LNCaP clone FGC (cell line): ENCODE measurements around the gene RAB3D.

ENCODE experiments used
- DNase-seq: peaks from one replicate; pipeline ENCODE4 v3.0.0-alpha.2; 2011; ENCODE audit warnings: low read depth
- H3K4me3 ChIP-seq: 2 replicates; pipeline ENCODE4 v1.5.1; 2011; ENCODE audit warnings: mild to moderate bottlenecking, low read depth, low read length, control low read depth
- TF ChIP-seq, protein P1 (sequence below): IDR thresholded peaks from 2 replicates; pipeline ENCODE4 v1.5.1; 2012; ENCODE audit warnings: mild to moderate bottlenecking; ENCODE audit not compliant: control insufficient read depth, insufficient read depth; ENCODE audit errors: extremely low read depth

RAB3D gene

GRCh38 chr19:11339254-11340098 is at the start of gene RAB3D:
TSS of gene RAB3D (minus strand) at chr19:11339657. CDS start at chr19:11337399, 2,258 bp downstream.
- peak; percentile 87 for DNase-seq
- peak within 1 kb of the TSS; percentile 79 for H3K4me3 ChIP-seq
- TF ChIP-seq, protein P1, sequence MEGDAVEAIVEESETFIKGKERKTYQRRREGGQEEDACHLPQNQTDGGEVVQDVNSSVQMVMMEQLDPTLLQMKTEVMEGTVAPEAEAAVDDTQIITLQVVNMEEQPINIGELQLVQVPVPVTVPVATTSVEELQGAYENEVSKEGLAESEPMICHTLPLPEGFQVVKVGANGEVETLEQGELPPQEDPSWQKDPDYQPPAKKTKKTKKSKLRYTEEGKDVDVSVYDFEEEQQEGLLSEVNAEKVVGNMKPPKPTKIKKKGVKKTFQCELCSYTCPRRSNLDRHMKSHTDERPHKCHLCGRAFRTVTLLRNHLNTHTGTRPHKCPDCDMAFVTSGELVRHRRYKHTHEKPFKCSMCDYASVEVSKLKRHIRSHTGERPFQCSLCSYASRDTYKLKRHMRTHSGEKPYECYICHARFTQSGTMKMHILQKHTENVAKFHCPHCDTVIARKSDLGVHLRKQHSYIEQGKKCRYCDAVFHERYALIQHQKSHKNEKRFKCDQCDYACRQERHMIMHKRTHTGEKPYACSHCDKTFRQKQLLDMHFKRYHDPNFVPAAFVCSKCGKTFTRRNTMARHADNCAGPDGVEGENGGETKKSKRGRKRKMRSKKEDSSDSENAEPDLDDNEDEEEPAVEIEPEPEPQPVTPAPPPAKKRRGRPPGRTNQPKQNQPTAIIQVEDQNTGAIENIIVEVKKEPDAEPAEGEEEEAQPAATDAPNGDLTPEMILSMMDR, result no peak

- no peak for DNase-seq
- TF ChIP-seq, protein P1, result no peak
- H3K4me3 ChIP-seq, result no peak overlapping the region
These were observed 47.9 kb upstream of the RAB3D start for GRCh38 chr19:11387162-11388034.

DNA sequence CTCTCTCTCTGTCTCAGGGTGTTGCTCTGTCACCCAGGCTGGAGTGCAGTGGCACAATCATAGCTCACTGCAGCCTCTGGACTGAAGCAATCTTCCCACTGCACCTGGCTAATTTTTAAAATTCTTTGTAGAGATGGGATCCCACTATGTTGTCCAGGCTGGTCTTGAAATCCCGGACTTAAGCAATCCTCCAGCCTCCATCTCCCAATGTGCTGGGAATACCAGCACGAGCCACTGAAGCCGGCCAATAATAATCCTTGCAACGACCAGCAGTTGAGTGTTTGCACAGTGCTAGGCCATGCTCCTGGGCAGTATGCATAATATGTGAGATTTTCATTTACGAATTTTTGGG is 45.3 kb upstream of the RAB3D start:
- H3K4me3 ChIP-seq, result no peak overlapping the region
- TF ChIP-seq, protein P1, result no peak
- DNase-seq, result no peak

- H3K4me3 ChIP-seq, result peak overlapping the region; percentile 54
- no peak for DNase-seq
- TF ChIP-seq, protein P1, result no peak
These were observed 44.2 kb upstream of the RAB3D start for GRCh38 chr19:11383706-11384048.

GRCh38 chr19:11382898-11383705 is 43.6 kb upstream of the RAB3D start:
- TF ChIP-seq, protein P1, result peak; percentile 42

GRCh38 chr19:11380653-11381537 is 41.4 kb upstream of the RAB3D start:
- peak; percentile 92 for DNase-seq
- TF ChIP-seq, protein P1, result peak; percentile 67
- peak overlapping the region; percentile 75 for H3K4me3 ChIP-seq

More at GRCh38 chr19:11382898-11383705, 43.6 kb upstream of the RAB3D start:
- H3K4me3 ChIP-seq, result peak overlapping the region; percentile 54
- DNase-seq, result no peak
